Activated T-cell treated with anti-CD3 and anti-CD28 coated beads, Interleukin-2, amount 50 U/mL, for 24 hours (primary cell): ENCODE data around the gene PHF21B.

Experiments
- DNase-seq: peaks from one replicate; pipeline ENCODE4 v3.0.0-alpha.2; 2020
- H3K27ac Mint-ChIP-seq: 2 replicates; pipeline ENCODE4 v1.8.0; 2020; ENCODE audit warnings: mild to moderate bottlenecking, mixed read lengths
- H3K27me3 Mint-ChIP-seq: 2 replicates; pipeline ENCODE4 v1.8.0; 2020; ENCODE audit warnings: mixed read lengths
- H3K36me3 Mint-ChIP-seq: 2 replicates; pipeline ENCODE4 v1.8.0; 2020; ENCODE audit warnings: low read depth, mixed read lengths
- H3K4me1 Mint-ChIP-seq: 2 replicates; pipeline ENCODE4 v1.8.0; 2020; ENCODE audit warnings: low read depth, mixed read lengths
- H3K4me3 Mint-ChIP-seq: 2 replicates; pipeline ENCODE4 v1.8.0; 2020; ENCODE audit warnings: mild to moderate bottlenecking, moderate library complexity, mixed read lengths
- H3K9me3 Mint-ChIP-seq: 2 replicates; pipeline ENCODE4 v1.8.0; 2020; ENCODE audit warnings: mixed read lengths

Gene PHF21B

GRCh38 chr22:44990328-44990727 lies 19.5 kb downstream of the PHF21B start:
- Mint-ChIP-seq H3K4me1 (no peaks in the 10 kb centered on the region), H3K27ac (no peak overlapping the region), H3K9me3 (no peaks in the 10 kb centered on the region), H3K4me3 (no peak overlapping the region), H3K36me3 (no peaks in the 10 kb centered on the region), H3K27me3 (peaks cover 20% of the 10 kb centered on the region)
- no peak for DNase-seq

DNA sequence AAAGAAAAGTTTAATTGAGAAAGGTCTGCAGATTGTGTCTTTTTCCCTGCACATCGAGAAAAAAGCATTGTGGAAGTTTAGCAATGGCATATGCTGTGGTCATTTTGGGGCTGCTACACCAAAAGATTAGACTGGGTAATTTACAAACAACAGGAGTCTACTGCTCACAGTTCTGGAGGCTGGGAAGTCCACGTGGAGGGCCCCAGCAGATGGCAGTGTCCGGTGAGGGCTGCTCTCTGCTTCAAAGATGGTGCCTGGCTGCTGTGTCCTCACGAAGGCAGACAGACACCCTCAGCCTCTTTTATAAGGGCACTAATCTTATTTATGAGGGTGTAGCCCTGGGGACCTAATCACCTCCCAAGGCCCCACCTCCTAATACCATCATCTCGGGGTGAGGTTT lies 21.1 kb downstream of the PHF21B start:
- no peak for DNase-seq
- H3K4me3 Mint-ChIP-seq, result no peak overlapping the region
- H3K9me3 Mint-ChIP-seq, result no peaks in the 10 kb centered on the region
- H3K27ac Mint-ChIP-seq, result no peak overlapping the region
- peaks cover 20% of the 10 kb centered on the region for H3K27me3 Mint-ChIP-seq
- H3K4me1 Mint-ChIP-seq, result no peaks in the 10 kb centered on the region
- H3K36me3 Mint-ChIP-seq, result no peaks in the 10 kb centered on the region

- H3K36me3 Mint-ChIP-seq, result no peaks in the 10 kb centered on the region
- no peak overlapping the region for H3K4me3 Mint-ChIP-seq
- no peak for DNase-seq
- H3K4me1 Mint-ChIP-seq, result no peaks in the 10 kb centered on the region
- no peaks in the 10 kb centered on the region for H3K9me3 Mint-ChIP-seq
- peaks cover 24% of the 10 kb centered on the region for H3K27me3 Mint-ChIP-seq
- H3K27ac Mint-ChIP-seq, result no peak overlapping the region
Observed at GRCh38 chr22:44986926-44987325, 22.9 kb downstream of the PHF21B start.

- H3K27ac Mint-ChIP-seq, result no peak overlapping the region
- DNase-seq, result no peak
- H3K4me3 Mint-ChIP-seq, result no peak overlapping the region
- H3K9me3 Mint-ChIP-seq, result no peaks in the 10 kb centered on the region
- H3K27me3 Mint-ChIP-seq, result peaks cover 26% of the 10 kb centered on the region
- H3K4me1 Mint-ChIP-seq, result no peaks in the 10 kb centered on the region
- no peaks in the 10 kb centered on the region for H3K36me3 Mint-ChIP-seq
Observed at GRCh38 chr22:44985906-44986527, 23.8 kb downstream of the PHF21B start.

DNA sequence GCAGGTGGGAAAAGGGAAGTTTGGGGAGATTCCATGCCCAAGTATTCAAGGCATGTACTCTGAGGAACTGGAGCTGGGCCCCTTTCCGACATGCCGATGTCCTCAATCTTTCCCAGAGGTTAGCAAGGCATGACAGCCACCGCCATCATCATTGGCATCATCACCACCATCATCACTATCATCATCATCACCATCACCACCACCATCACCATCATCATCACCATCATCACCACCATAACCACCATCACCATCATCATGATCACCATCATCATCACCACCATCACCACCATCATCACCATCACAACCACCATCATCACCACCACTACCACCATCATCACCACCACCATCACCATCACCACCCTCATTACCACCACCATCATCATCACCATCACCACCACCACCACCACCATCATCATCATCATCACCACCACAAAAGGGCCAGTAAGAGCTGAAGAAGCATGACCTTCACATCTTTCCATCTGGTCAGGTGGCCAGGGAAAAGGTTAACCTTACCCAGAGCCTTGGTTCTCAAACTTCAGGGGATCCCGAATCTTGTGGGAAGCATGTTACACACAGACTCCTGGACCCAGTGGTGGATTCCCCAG lies 25.8 kb downstream of the PHF21B start:
- Mint-ChIP-seq H3K36me3 (no peaks in the 10 kb centered on the region), H3K9me3 (no peaks in the 10 kb centered on the region), H3K27ac (no peak overlapping the region), H3K27me3 (peaks cover 32% of the 10 kb centered on the region), H3K4me3 (no peak overlapping the region), H3K4me1 (no peaks in the 10 kb centered on the region)
- no peak for DNase-seq

DNA sequence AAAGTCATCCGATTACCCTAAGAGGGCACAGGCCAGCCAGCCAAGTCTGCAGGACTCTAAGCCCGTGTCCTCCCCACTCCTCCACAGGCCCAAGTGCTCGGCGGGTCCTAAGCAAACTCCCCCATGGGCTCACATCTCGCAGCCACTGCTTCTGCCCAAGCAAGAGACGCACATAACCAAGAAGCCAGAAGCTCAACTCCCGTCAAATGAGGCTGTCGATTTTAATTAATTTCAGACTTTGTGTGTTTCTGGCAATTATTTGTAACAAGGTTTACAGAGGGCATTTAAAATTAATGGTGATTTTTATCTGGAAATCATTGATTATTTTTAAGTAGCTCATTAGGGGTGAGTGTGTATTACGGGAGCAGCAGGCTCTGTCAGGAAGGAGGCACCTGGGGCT lies 27.4 kb downstream of the PHF21B start:
- Mint-ChIP-seq H3K9me3 (no peaks in the 10 kb centered on the region), H3K27ac (no peak overlapping the region), H3K4me3 (no peak overlapping the region), H3K27me3 (peaks cover 24% of the 10 kb centered on the region), H3K4me1 (no peaks in the 10 kb centered on the region), H3K36me3 (no peaks in the 10 kb centered on the region)
- no peak for DNase-seq

DNA sequence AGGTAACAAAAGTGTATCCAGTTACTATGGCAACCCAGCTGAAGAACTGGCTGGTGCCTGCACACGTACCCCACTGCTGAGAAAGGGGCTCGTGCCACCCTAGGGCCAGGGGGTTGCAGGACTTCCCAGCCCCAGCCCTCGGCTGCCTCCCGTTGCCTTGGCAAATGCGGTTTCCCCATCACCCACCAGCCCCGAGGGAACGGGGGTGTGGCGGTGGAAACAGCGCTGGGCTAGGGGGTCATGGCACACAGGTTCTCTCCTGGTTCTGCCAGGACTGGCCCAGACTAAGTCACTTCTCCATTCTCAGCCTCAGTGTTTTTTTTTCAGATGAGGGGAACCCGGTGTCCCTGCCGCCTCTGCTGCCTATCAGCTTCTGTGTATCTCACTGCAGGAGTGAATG lies 27.9 kb downstream of the PHF21B start:
- H3K27ac Mint-ChIP-seq, result no peak overlapping the region
- DNase-seq, result no peak

GRCh38 chr22:44979154-44979553 lies 30.7 kb downstream of the PHF21B start:
- Mint-ChIP-seq H3K4me3 (no peak overlapping the region), H3K4me1 (no peaks in the 10 kb centered on the region), H3K27ac (no peak overlapping the region), H3K27me3 (peaks cover 27% of the 10 kb centered on the region), H3K9me3 (no peaks in the 10 kb centered on the region), H3K36me3 (no peaks in the 10 kb centered on the region)
- DNase-seq, result no peak

More for the DNA sequence above, 27.9 kb downstream of the PHF21B start:
- Mint-ChIP-seq H3K4me1 (no peaks in the 10 kb centered on the region), H3K4me3 (no peak overlapping the region), H3K36me3 (no peaks in the 10 kb centered on the region), H3K9me3 (no peaks in the 10 kb centered on the region), H3K27me3 (peaks cover 24% of the 10 kb centered on the region)

- no peak overlapping the region for H3K4me3 Mint-ChIP-seq
- no peaks in the 10 kb centered on the region for H3K36me3 Mint-ChIP-seq
- no peaks in the 10 kb centered on the region for H3K4me1 Mint-ChIP-seq
- peak; percentile 69 for DNase-seq
- no peaks in the 10 kb centered on the region for H3K9me3 Mint-ChIP-seq
- H3K27ac Mint-ChIP-seq, result no peak overlapping the region
- H3K27me3 Mint-ChIP-seq, result peaks cover 31% of the 10 kb centered on the region
Observed at GRCh38 chr22:44975427-44976262, 34.2 kb downstream of the PHF21B start.

DNA sequence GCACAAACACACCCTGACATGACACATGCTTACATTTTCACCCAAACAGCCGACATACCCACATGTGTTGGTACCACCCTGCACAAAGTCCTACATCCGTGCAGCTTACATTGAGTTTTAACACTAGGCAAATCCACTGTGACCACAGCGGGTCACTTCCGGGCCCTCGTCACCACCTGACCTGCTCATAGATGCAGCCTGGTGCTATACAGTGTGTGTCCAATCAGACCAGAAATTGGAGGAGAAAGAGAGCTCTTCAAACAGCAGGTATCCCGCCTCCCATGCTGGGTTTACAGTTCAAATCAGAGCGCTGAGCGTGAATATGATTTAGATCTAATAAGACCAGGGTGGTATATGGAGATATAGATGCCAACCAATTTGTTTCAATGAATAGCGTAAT lies 35.4 kb downstream of the PHF21B start:
- H3K27me3 Mint-ChIP-seq, result peaks cover 31% of the 10 kb centered on the region
- no peaks in the 10 kb centered on the region for H3K4me1 Mint-ChIP-seq
- no peaks in the 10 kb centered on the region for H3K36me3 Mint-ChIP-seq

DNA sequence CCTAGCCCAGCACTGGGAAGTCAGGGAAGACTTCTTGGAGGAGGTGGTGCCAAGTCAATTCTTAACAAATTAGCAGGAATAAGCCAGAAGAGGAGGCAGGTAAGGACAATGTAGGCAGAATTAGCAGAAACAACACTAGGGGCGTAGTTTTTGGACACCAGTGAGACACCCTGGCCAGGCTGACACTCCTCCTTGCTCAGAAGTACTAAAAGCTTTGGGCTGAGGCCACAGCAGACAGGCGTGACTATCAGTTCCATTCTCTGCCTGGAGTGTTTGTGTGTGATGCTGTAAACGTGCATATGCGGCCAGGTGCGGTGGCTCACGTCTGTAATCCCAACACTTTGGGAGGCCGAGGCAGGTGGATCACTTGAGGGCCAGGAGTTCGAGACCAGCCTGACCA lies 36.0 kb downstream of the PHF21B start:
- H3K4me1 Mint-ChIP-seq, result no peaks in the 10 kb centered on the region
- peaks cover 27% of the 10 kb centered on the region for H3K27me3 Mint-ChIP-seq
- H3K27ac Mint-ChIP-seq, result no peak overlapping the region
- H3K9me3 Mint-ChIP-seq, result no peaks in the 10 kb centered on the region
- no peak overlapping the region for H3K4me3 Mint-ChIP-seq
- H3K36me3 Mint-ChIP-seq, result no peaks in the 10 kb centered on the region
- DNase-seq, result no peak

More for the DNA sequence above, 35.4 kb downstream of the PHF21B start:
- Mint-ChIP-seq H3K4me3 (no peak overlapping the region), H3K9me3 (no peaks in the 10 kb centered on the region), H3K27ac (no peak overlapping the region)
- no peak for DNase-seq

DNA sequence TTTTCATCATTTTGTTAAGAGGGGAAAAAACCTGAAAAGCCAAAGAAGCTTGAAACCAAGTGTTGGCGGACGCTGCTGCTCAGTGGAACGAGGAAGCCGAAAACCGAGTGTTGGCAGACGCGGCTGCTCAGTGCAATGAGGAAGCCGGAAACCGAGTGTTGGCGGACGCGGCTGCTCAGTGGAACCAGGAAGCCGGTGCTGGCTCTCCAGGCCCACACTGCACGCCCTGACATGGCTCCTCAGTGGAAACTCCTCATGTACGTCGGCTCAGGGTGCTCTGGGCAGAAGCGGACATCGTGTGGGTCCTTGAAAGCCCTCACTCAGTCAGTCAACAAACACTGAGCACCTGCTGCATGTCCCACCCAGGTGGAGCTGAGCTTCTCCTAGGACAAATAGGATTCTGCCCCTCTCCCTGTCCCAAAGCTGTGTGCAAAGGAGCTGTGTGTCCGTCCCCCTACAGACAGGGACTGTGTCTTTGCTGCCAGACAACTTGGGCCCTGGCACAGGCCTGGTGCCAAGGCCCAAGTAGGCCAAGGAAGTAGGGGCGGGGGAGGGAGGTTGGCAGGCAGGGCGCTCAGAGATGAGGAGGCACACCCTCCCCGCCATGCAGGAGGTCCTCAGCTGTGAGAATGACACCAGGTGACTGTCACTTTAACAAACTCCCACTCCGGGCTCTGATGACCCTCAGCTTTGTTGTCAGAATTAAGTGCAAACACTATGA lies 37.3 kb downstream of the PHF21B start:
- Mint-ChIP-seq H3K27ac (peak overlapping the region; percentile 34), H3K4me1 (no peaks in the 10 kb centered on the region), H3K4me3 (no peak overlapping the region), H3K9me3 (no peaks in the 10 kb centered on the region), H3K27me3 (peaks cover 28% of the 10 kb centered on the region), H3K36me3 (no peaks in the 10 kb centered on the region)
- DNase-seq, result no peak

DNA sequence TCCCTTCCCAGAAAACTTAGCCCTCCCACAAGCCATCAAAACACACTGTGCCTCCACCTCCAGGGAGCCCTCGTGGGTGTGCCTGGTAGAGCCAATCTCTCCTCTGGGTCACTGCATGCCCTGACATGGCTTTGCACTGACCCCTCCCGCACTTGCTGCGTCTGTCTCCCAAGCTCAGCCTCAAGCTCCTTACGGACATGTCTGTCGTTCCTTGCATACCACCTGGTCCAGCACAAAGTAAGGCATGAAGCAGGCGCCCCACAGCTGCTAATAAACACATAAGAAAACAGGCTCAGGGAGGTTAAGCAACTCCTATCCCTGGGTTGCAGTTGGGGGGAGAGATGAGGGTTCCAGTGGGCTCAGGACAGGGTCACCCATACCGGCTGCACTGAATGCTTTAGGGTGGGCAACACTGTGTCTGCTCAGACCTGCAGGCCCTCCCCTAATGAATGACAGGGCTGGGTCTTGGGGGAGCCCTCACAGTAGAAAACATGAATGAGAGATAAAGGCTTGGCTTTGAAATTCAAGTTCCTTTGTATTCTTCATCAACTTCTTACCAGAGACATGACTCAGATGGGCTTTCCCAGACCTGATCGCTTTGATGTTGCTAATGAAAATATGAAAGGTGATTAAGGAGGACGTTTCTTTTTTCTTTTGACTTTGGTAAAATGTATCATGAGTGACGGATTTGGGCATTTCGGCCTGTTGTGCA lies 38.0 kb downstream of the PHF21B start:
- Mint-ChIP-seq H3K27ac (peak overlapping the region; percentile 34), H3K4me3 (no peak overlapping the region), H3K27me3 (peaks cover 31% of the 10 kb centered on the region), H3K9me3 (no peaks in the 10 kb centered on the region), H3K36me3 (no peaks in the 10 kb centered on the region), H3K4me1 (no peaks in the 10 kb centered on the region)
- DNase-seq, result no peak

DNA sequence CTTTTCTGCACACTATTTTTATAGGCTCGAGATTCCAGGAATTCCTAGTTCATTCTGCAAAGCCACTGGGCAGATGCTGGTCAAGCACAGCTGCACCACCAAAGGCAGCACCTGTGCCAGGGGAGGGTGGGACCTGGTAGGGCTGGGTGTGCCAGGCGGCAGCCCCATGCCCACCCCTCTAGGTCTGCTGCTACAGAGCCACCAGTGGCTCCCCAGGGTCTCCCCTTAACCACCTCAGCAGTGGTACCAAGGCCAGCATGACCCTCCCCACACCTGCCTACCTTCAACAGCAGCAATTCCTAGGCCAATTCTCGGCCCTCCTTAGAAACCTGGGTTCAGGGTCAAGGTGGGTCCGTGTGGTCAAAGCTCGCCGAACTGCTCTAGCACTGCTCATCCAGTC lies 39.5 kb downstream of the PHF21B start:
- DNase-seq, result no peak
- no peaks in the 10 kb centered on the region for H3K4me1 Mint-ChIP-seq
- no peak overlapping the region for H3K27ac Mint-ChIP-seq
- no peaks in the 10 kb centered on the region for H3K36me3 Mint-ChIP-seq
- H3K9me3 Mint-ChIP-seq, result no peaks in the 10 kb centered on the region
- H3K4me3 Mint-ChIP-seq, result no peak overlapping the region
- H3K27me3 Mint-ChIP-seq, result peaks cover 40% of the 10 kb centered on the region
